ENCODE results near the gene CTNNBIP1. TPM values are rescaled to one million over a fixed set of nuclear protein-coding genes. Genes with fewer than 3 reads are reported as not detected.

Gene CTNNBIP1
- total and polyA plus RNA-seq, 3 donors from 2014 or later: 45.3 to 60.8 (median 48.1) TPM

DNA sequence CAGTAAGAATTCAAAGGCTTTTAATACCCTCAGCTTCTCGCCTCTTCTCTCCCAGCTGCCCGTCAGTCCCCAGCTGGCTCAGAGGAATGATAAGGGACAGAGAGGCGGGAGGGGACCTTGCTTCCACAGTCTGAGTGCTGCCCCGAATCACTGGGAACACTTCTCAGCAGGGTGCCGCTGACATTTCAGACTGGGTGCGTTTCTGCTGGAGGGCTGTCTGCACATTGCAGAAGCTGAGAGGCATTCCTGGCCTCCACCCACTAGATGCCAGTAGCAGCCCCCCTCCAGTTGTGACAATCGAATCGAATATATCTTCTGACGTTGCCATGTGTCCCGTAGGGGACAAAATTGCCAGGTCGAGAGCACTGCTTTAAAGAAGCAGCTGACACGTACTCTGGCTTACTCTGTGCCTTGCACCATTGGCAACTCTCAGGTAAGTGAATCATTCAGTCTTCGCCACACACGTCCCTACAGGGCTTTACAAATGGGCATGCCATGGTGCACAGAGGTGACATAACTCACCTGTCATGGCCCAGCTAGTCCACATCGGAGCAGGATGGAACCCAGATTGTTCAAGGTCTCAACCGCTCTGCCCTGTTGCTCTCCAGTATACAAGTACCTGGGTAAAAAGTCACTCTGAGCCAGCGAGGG is 23.9 kb downstream of the CTNNBIP1 start:
- Histone ChIP-seq H3K27ac (no peak overlapping the region), H3K36me3 (ENCODE audit: low read depth, missing control alignments) (no peaks in the 10 kb centered on the region), H3K4me1 (peaks cover 16% of the 10 kb centered on the region), H3K4me3 (no peak overlapping the region), H3K9me3 (no peaks in the 10 kb centered on the region), H3K27me3 (no peaks in the 10 kb centered on the region)
- intact Hi-C loops (cut with DNase I; ENCODE audit: low total_unique reads): no loop called here
- no peak for DNase-seq
- no peak for TF ChIP-seq POLR2A (IDR thresholded peaks at IDR 0.05)
- TF ChIP-seq, protein P1, sequence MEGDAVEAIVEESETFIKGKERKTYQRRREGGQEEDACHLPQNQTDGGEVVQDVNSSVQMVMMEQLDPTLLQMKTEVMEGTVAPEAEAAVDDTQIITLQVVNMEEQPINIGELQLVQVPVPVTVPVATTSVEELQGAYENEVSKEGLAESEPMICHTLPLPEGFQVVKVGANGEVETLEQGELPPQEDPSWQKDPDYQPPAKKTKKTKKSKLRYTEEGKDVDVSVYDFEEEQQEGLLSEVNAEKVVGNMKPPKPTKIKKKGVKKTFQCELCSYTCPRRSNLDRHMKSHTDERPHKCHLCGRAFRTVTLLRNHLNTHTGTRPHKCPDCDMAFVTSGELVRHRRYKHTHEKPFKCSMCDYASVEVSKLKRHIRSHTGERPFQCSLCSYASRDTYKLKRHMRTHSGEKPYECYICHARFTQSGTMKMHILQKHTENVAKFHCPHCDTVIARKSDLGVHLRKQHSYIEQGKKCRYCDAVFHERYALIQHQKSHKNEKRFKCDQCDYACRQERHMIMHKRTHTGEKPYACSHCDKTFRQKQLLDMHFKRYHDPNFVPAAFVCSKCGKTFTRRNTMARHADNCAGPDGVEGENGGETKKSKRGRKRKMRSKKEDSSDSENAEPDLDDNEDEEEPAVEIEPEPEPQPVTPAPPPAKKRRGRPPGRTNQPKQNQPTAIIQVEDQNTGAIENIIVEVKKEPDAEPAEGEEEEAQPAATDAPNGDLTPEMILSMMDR (IDR thresholded peaks at IDR 0.05): no peak
- WGBS, 2 donors: 74 to 91% methylated on average over 14 to 17 of the region's 17 CpGs

DNA sequence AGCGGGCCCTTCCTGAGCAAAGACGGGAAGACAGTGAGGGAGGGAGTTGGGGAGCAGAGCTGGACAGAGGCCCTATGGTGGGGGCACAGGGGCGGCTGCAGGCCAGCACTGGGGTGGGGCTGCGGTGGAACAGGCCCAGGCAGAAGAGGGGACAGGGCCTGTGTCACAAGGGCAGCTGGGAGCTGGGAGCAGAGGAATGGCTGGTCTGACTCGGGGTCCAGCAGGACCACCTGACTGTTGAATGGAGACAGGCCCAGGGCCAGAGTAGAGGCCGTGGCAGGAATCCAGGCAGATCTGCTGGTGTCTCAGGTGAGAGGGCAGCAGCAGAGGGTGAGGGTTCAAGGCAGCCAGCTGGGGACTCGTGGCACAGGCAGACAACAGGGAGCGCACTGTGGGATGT is 25.3 kb downstream of the CTNNBIP1 start:
- H3K9me3 ChIP-seq: no peaks in the 10 kb centered on the region
- WGBS, 2 donors: 84 to 87% methylated on average over 7 to 8 of the region's 8 CpGs
- DNase-seq: no peak
- no peak overlapping the region for H3K4me3 ChIP-seq
- H3K4me1 ChIP-seq: peaks cover 6% of the 10 kb centered on the region
- H3K27ac ChIP-seq: no peak overlapping the region
- no peaks in the 10 kb centered on the region for H3K27me3 ChIP-seq
- TF ChIP-seq, protein P1 (IDR thresholded peaks at IDR 0.05): no peak
- no peak for TF ChIP-seq POLR2A (IDR thresholded peaks at IDR 0.05)
- H3K36me3 ChIP-seq (ENCODE audit: low read depth, missing control alignments): no peaks in the 10 kb centered on the region
- intact Hi-C loops (cut with DNase I; ENCODE audit: low total_unique reads): no loop called here

DNA sequence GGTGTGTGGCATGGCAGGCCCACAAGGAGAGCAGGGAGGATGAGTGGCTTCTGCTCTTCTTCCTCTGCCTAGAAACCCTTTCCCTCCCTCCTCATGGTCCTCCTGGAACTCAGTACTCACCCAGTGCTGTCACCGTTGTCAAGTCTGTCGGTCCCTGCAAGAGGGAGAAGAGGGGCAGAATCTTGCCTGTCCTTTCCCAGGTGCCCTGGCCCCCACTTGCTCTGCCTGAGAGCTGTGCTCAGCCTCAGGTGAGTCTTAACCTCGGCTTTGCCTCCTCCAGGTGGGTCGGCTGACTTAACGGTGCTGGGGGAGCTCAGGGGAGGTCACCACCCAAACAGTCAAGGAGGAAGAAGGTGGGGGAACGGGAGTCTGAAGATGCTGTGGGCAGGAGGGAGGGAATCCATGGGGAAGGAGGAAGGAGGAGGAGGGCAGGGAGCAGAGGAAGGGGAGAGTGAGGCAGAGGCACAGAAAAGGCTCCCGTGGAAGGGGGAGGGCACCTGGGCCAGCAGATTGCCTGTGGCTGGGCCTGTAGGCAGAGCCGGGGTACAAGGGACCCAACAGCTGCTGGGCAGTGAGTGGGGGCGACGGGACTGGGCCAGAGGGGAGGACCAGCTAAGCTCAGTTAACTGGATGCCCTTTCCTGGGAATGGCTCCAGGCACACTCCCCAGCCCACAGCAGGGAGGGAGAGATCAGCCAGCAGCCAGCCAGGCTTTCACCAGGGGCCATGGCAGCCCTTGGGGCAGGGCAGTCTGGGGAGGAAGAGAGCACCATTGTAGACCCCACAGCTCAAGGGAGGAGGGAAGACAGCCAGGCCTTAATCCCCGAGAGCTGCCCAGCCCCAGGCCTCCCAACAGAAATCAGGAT is 26.3 kb downstream of the CTNNBIP1 start:
- Histone ChIP-seq H3K27ac (no peak overlapping the region), H3K36me3 (ENCODE audit: low read depth, missing control alignments) (no peaks in the 10 kb centered on the region), H3K4me1 (no peaks in the 10 kb centered on the region), H3K4me3 (no peak overlapping the region), H3K27me3 (no peaks in the 10 kb centered on the region), H3K9me3 (no peaks in the 10 kb centered on the region)
- intact Hi-C loops (cut with DNase I; ENCODE audit: low total_unique reads): no loop called here
- WGBS, 2 donors: 82 to 83% methylated on average over 11 of the region's 11 CpGs
- no peak for DNase-seq
- TF ChIP-seq, protein P1 (IDR thresholded peaks at IDR 0.05): no peak
- no peak for TF ChIP-seq POLR2A (IDR thresholded peaks at IDR 0.05)

DNA sequence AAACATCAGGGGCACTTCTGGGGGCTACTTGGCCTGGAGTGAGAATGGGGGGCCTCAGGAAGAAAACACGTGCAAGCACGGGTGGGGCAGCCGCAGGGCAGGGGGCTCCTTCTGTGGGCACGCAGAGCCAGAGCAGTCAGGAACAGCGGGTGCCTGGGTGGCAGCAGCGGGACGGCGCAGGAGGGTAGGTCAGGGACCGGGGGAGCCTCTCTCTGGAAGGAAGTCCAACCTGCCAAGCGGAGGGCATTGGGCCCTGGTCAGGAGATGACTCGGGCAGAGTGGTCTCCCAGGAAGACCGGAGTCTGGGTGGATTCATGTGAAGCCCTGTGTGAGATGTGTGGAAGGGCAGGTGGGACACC is 27.1 kb downstream of the CTNNBIP1 start:
- WGBS, 2 donors: 90 to 93% methylated on average over 12 of the region's 12 CpGs

More for the DNA sequence above, 27.1 kb downstream of the CTNNBIP1 start:
- Histone ChIP-seq H3K4me3 (no peak overlapping the region), H3K36me3 (ENCODE audit: low read depth, missing control alignments) (no peaks in the 10 kb centered on the region), H3K4me1 (no peaks in the 10 kb centered on the region), H3K9me3 (no peaks in the 10 kb centered on the region), H3K27me3 (no peaks in the 10 kb centered on the region), H3K27ac (no peak overlapping the region)
- no peak for DNase-seq
- intact Hi-C loops (cut with DNase I; ENCODE audit: low total_unique reads): no loop called here
- no peak for TF ChIP-seq POLR2A (IDR thresholded peaks at IDR 0.05)
- TF ChIP-seq, protein P1 (IDR thresholded peaks at IDR 0.05): no peak

Data from testis (tissue), 3 donors.